ENCODE data around the gene FTL. TPM values are rescaled to one million over a fixed set of nuclear protein-coding genes. Genes with fewer than 3 reads are reported as not detected.
"Not testable (repeated sequence)": the region's sequence is repeated elsewhere in the genome, so short reads cannot be mapped to it uniquely, and the experiment has no call there.

The FTL gene
- total RNA-seq, 1 experiment from 2014 or later, result 1,245 TPM

DNA sequence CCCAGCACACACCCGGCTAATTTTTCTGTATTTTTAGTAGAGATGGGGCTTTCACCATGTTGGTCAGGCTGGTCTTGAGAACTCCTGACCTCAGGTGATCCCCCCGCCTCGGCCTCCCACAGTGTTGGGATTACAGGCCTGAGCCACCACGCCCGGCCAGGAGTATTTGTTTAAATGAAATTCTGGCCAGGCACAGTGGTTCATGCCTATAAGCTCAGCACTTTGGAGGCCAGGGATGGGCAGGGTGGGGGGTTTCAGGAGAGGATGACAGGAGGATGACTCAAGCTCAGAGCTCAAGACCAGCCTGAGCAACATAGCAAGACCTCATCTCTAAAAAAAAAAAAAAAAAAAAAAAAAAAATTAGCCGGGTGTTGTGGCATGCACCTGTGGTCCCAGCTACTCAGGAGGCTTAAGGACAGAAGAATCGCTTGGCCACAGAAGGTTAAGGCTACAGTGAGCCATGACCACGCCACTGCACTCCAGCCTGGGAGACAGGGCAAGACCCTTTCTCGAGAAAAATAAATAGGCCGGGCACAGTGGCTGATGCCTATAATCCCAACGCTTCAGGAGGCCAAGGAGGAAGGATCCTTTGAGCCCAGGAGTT lies 39.8 kb upstream of the FTL start:
- peaks cover 2% of the 10 kb centered on the region for H3K27me3 Mint-ChIP-seq (ENCODE audit: low read depth)

DNA sequence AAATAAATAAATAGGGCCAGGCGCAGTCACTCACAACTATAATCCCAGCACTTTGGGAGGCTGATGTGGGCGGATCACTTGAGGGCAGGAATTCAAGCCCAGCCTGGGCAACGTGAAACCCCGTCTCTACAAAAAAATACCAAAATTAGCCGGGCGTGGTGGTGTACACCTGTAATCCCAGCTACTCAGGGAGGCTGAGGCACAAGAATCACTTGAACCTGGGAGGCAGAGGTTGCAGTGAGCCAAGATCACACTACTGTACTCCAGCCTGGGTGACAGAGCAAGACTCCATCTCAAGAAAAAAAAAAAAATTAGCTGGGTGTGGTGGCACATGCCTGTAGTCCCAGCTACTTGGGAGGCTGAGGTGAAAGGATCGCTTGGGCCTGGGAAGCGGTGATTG lies 39.2 kb upstream of the FTL start:
- not testable (repeated sequence) for H3K9me3 ChIP-seq (ENCODE audit: control insufficient read depth, low read depth, low read length); H3K9ac ChIP-seq (ENCODE audit: extremely low read depth, insufficient read length, low read length); H3K27me3 ChIP-seq (ENCODE audit: insufficient read depth, low read length); H4K8ac ChIP-seq (replicated peaks; ENCODE audit: insufficient read length, low read depth, low read length); H3T11ph ChIP-seq (ENCODE audit: low read length); H3K23ac ChIP-seq (ENCODE audit: insufficient read length, low read depth, low read length); H2BK12ac ChIP-seq (ENCODE audit: insufficient read length, low read depth, low read length); H2BK5ac ChIP-seq (ENCODE audit: insufficient read length, low read length); H2AFZ ChIP-seq (ENCODE audit: low read length); H3K9me3 Mint-ChIP-seq; H2BK20ac ChIP-seq (ENCODE audit: low read depth, low read length, poor library complexity, severe bottlenecking); H3K23me2 ChIP-seq (ENCODE audit: insufficient read length, low read depth, low read length, poor library complexity, severe bottlenecking); H3K27ac ChIP-seq (ENCODE audit: insufficient read length, low read depth, low read length); H3K27me3 Mint-ChIP-seq (ENCODE audit: low read depth); H3K4ac ChIP-seq (ENCODE audit: low read depth, low read length); H3K4me3 Mint-ChIP-seq; H3K18ac ChIP-seq (ENCODE audit: insufficient read length, low read depth, low read length); H4K5ac ChIP-seq (ENCODE audit: insufficient read length, low read depth, low read length); H4K91ac ChIP-seq (ENCODE audit: insufficient read length, low read depth, low read length); H3K14ac ChIP-seq (ENCODE audit: insufficient read depth, low read length); H2BK15ac ChIP-seq (ENCODE audit: low read depth, low read length); H3K4me1 Mint-ChIP-seq; H4K20me1 ChIP-seq (ENCODE audit: control insufficient read depth, insufficient read depth, insufficient read length); H3K27ac Mint-ChIP-seq; DNase-seq; H3K56ac ChIP-seq (ENCODE audit: insufficient read length, low read depth, low read length); H2BK120ac ChIP-seq (ENCODE audit: low read depth, low read length, poor library complexity, severe bottlenecking); H3K4me2 ChIP-seq (ENCODE audit: insufficient read depth, insufficient read length, low read length); H3K79me1 ChIP-seq (ENCODE audit: insufficient read depth, low read depth, low read length, poor library complexity, severe bottlenecking); H3K4me1 ChIP-seq (ENCODE audit: insufficient read depth, low read length); H2AK5ac ChIP-seq (ENCODE audit: insufficient read length, low read length); H3K79me2 ChIP-seq (ENCODE audit: insufficient read depth, low read length)
- peaks cover 6 to 24% (median 17%) of the 10 kb centered on the region in 3 experiments for H3K36me3 Mint-ChIP-seq (ENCODE audit: insufficient read depth in 1 of 3, low read depth in 3 of 3)
- WGBS (ENCODE audit: extremely low coverage, insufficient read length, low lambda C conversion rate), result no CpG with 5 or more reads among the region's 8 CpGs

More for the DNA sequence above, 39.8 kb upstream of the FTL start:
- no peak overlapping the region for H3K18ac ChIP-seq (ENCODE audit: insufficient read length, low read depth, low read length)
- H3K4me2 ChIP-seq (ENCODE audit: insufficient read depth, insufficient read length, low read length), result no peak overlapping the region
- H2AK5ac ChIP-seq (ENCODE audit: insufficient read length, low read length), result no peak overlapping the region
- no peak overlapping the region for H2BK20ac ChIP-seq (ENCODE audit: low read depth, low read length, poor library complexity, severe bottlenecking)
- H2BK5ac ChIP-seq (ENCODE audit: insufficient read length, low read length), result no peak overlapping the region
- Mint-ChIP-seq H3K36me3 (ENCODE audit: insufficient read depth in 1 of 3, low read depth in 3 of 3) (peaks cover 6 to 29% (median 18%) of the 10 kb centered on the region in 3 experiments), H3K4me3 (no peak overlapping the region), H3K4me1 (0 out of 4 replicates have a peak, but pooled peaks cover 0 to 2% of the 10 kb centered on the region in 2 experiments), H3K9me3 (no peaks in the 10 kb centered on the region), H3K27ac (no peak overlapping the region; a peak in 1 of 7 replicates)
- no peak overlapping the region for H3K23ac ChIP-seq (ENCODE audit: insufficient read length, low read depth, low read length)
- no peak overlapping the region for H3K9ac ChIP-seq (ENCODE audit: extremely low read depth, insufficient read length, low read length)
- no peak overlapping the region for H4K5ac ChIP-seq (ENCODE audit: insufficient read length, low read depth, low read length)
- no peak overlapping the region for H3K27ac ChIP-seq (ENCODE audit: insufficient read length, low read depth, low read length)
- H2BK120ac ChIP-seq (ENCODE audit: low read depth, low read length, poor library complexity, severe bottlenecking), result no peak overlapping the region
- no peak overlapping the region for H2BK12ac ChIP-seq (ENCODE audit: insufficient read length, low read depth, low read length)
- H3T11ph ChIP-seq (ENCODE audit: low read length), result no peak overlapping the region
- H4K20me1 ChIP-seq (ENCODE audit: control insufficient read depth, insufficient read depth, insufficient read length), result no peaks in the 10 kb centered on the region
- no CpG with 5 or more reads among the region's 11 CpGs for WGBS (ENCODE audit: extremely low coverage, insufficient read length, low lambda C conversion rate)
- no peaks in the 10 kb centered on the region for H3K79me1 ChIP-seq (ENCODE audit: insufficient read depth, low read depth, low read length, poor library complexity, severe bottlenecking)
- no peaks in the 10 kb centered on the region for H3K9me3 ChIP-seq (ENCODE audit: control insufficient read depth, low read depth, low read length)
- H2BK15ac ChIP-seq (ENCODE audit: low read depth, low read length), result no peak overlapping the region
- no peak overlapping the region for H3K14ac ChIP-seq (ENCODE audit: insufficient read depth, low read length)
- no peak overlapping the region for H3K56ac ChIP-seq (ENCODE audit: insufficient read length, low read depth, low read length)
- no peak overlapping the region for H4K8ac ChIP-seq (replicated peaks; ENCODE audit: insufficient read length, low read depth, low read length)
- TF ChIP-seq, protein P1, sequence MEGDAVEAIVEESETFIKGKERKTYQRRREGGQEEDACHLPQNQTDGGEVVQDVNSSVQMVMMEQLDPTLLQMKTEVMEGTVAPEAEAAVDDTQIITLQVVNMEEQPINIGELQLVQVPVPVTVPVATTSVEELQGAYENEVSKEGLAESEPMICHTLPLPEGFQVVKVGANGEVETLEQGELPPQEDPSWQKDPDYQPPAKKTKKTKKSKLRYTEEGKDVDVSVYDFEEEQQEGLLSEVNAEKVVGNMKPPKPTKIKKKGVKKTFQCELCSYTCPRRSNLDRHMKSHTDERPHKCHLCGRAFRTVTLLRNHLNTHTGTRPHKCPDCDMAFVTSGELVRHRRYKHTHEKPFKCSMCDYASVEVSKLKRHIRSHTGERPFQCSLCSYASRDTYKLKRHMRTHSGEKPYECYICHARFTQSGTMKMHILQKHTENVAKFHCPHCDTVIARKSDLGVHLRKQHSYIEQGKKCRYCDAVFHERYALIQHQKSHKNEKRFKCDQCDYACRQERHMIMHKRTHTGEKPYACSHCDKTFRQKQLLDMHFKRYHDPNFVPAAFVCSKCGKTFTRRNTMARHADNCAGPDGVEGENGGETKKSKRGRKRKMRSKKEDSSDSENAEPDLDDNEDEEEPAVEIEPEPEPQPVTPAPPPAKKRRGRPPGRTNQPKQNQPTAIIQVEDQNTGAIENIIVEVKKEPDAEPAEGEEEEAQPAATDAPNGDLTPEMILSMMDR (conservative IDR thresholded peaks at IDR 0.05), result no peak
- no peaks in the 10 kb centered on the region for H3K23me2 ChIP-seq (ENCODE audit: insufficient read length, low read depth, low read length, poor library complexity, severe bottlenecking)
- no peak overlapping the region for H4K91ac ChIP-seq (ENCODE audit: insufficient read length, low read depth, low read length)
- no peak for DNase-seq
- H3K4me1 ChIP-seq (ENCODE audit: insufficient read depth, low read length), result no peaks in the 10 kb centered on the region
- H3K79me2 ChIP-seq (ENCODE audit: insufficient read depth, low read length), result no peaks in the 10 kb centered on the region
- no peaks in the 10 kb centered on the region for H3K27me3 ChIP-seq (ENCODE audit: insufficient read depth, low read length)
- no peak overlapping the region for H3K4ac ChIP-seq (ENCODE audit: low read depth, low read length)
- no peak overlapping the region for H2AFZ ChIP-seq (ENCODE audit: low read length)

Measured in H9 (cell line).